ENCODE measurements around the gene PSMA5.
A peak's percentile ranks its signal among the peaks of the same experiment; 100 is the strongest.

The PSMA5 gene

DNA sequence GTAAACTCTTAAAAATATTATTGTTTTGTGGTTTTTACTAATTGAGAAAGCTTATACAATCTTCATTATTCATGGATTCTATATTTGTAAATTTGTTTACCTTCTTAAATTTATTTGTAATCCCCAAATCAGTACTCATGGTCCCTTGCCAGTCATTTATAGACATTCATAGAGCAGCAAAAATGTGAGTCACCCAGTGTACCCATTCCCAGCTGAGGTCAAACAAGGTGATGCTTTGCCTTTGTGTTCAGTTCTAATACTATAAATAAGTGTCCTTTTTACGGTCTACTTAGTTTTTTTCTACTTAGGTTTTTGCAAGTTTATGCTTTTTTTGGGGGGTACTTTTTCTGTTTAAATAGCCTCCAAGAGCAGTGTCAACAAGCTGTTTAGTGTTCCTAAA is 64.6 kb downstream of the PSMA5 start:
- peak; percentile 49 for DNase-seq

DNA sequence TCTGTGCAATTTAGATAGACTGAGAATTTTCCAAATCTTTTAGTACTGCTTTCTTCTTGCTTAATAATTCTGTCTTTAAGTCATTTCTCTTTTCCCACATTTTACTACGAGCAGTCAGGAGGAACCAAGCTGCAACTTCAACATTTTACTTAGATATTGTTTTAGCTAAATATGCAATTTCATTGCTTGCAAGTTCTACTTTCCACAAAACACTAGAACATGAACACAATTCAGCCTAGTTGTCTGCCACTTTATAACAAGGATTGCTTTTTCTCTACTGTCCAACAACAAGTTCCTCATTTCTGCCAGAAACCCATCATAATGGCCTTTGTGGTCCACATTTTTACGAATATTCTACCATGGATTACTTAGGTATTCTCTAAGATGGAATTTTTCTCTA is 65.2 kb downstream of the PSMA5 start:
- DNase-seq: no peak

DNA sequence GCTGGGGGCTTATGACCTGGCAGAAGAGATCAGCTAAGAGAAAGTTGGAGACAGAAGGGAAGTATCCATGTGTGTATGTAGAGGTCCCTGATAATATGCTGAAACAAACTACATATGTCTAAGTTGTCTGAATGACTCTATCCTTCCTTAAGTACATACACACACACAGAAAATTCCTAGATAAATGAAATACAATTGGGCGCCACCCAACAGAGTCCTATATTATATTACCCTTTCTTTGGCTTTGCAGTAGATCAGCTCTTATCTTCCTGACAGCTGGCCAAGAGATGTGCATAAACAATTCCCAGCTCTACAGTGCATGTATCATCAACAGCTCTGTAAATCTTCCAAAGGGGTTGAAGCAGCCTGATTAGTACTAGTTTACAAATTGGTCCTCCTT is 68.6 kb downstream of the PSMA5 start:
- no peak for DNase-seq

DNA sequence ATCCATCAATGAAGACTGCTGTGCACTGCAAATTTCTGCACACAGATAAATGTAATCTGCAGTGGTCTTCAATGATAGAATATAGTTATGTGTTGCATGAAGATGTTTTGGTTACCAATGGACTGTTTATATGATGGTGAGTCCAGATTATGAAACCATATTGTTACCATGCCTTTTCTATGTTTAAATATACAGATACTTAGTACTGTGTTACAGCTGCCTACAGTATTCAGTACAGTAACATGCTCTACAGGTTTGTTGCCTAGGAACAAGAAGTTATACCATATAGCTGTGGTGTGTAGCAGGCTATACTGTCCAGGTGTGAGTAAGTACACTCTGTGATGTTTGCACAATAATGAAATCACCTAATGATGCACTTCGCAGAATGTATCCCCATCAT is 69.3 kb downstream of the PSMA5 start:
- no peak for DNase-seq

- no peak for DNase-seq
Observed at GRCh38 chr1:109356505-109356904, 69.7 kb downstream of the PSMA5 start.

GRCh38 chr1:109354929-109355328 is 71.3 kb downstream of the PSMA5 start:
- DNase-seq: no peak

DNA sequence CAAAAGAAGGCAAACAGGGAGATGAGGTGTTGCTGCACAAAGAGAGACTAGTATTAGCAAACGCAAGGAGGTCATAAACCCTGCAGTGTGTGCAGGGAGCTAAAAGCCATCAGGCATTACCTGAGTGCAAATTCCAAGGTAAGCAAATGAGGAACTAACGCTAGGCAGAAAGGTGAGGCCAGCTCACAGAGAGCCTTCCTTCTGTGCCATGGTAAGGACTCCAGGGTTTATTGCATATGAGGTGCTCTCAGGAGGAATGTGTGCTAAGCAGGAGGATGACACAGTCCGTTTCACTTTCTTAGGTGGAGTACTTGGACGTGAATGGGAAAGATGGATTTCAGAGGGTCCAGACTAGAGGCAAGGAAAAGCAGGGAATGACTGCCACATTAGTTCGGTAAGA is 74.8 kb downstream of the PSMA5 start:
- DNase-seq: no peak

DNA sequence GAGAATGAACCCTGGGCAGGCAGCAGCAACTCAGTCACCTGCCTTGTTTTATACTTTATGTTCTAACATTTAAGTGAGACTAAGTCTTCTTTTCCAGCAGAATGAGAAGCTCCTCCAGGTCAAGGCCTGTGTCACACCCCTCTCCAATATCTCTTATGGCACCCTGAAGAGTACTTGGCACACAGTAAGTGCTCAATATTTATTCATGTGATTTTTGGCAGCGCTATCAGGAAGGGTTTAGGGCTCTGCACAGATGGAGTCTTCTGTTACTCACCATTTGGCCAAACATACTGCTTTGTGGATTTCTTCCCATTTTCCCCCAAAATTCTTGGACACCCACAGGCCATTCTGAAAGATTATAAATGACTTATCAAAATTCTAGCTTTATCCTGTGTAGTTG is 75.6 kb downstream of the PSMA5 start:
- DNase-seq: no peak

GRCh38 chr1:109350182-109350581 is 76.1 kb downstream of the PSMA5 start:
- DNase-seq: no peak
